ENCODE data around the gene CDCA5.

Gene CDCA5

GRCh38 chr11:65040847-65041622 lies 42.8 kb downstream of the CDCA5 start, which contains the start of gene SAC3D1:
TSS of gene SAC3D1 (plus strand) at chr11:65041210. CDS start at chr11:65041293, 83 bp downstream.
- DNase-seq: peak; percentile 69 to 77 (median 72)

- DNase-seq: no peak
Observed at GRCh38 chr11:65040520-65040846, 43.4 kb downstream of the CDCA5 start.

- no peak for DNase-seq
Observed at GRCh38 chr11:65036931-65037330, 46.9 kb downstream of the CDCA5 start.

GRCh38 chr11:65035579-65035978 lies 48.3 kb downstream of the CDCA5 start:
- DNase-seq: no peak

- DNase-seq: no peak
Observed at GRCh38 chr11:65034423-65034822, 49.4 kb downstream of the CDCA5 start.

- DNase-seq: no peak
Observed at GRCh38 chr11:65032216-65032615, 51.6 kb downstream of the CDCA5 start.
